ENCODE measurements around the gene HIGD2A.

Gene HIGD2A

DNA sequence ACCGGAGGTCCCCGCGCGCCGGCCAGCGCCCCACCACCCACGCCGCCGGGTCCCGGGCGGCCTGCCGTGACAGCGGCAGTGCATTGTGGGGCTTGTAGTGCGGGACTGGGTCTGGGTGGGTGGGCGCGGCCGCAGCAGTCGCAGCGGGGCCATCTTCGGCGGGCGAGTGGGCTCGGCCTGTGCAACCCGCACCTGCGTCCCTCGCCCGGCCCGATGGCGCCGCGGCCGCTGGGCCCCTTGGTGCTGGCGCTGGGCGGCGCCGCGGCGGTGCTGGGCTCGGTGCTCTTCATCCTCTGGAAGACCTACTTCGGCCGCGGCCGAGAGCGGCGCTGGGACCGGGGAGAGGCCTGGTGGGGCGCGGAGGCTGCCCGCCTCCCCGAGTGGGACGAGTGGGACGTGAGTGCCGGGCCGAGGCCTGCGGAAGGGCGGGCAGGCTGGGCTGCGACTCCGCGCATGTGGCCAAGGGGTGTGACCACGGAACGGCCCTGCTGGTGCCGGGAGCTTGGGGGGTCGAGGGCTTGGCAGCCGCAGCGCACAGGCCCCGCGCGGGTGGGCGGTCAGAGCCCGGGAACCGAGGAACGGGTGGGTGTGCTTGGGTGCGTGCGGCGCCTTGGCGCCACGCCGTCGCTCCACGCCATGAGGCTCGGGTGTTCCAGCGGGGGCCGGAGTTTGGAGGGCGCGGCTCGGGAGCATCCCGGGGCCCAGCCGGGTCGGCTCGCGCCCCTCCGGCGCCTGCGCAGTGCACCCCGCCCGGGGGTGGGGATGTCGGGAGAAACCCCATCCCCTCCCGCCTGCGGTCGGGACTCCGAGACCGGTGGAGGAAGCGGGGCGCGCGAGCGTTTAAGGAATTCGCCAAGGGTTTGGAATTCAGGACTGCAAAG is 23.0 kb upstream of the HIGD2A start, which contains the start of gene ARL10:
TSS of gene ARL10 (plus strand) at position 137 of the 881 bp plus-strand sequence. CDS start at position 214, 77 bp downstream.
- H3K9me3 ChIP-seq (ENCODE audit: low read depth, low read length) = no peaks in the 10 kb centered on the region
- no peak within 1 kb of the TSS for H3K27ac ChIP-seq
- TF ChIP-seq FOXP2 (optimal IDR thresholded peaks at IDR 0.05; ENCODE audit: control extremely low read depth, extremely low read length, insufficient read depth) = no peak
- TF ChIP-seq EZH2 (IDR thresholded peaks at IDR 0.05) = no peak
- TF ChIP-seq POLR2AphosphoS5 (IDR thresholded peaks at IDR 0.05; ENCODE audit: borderline replicate concordance, low read depth, low read length) = no peak; the same call in 1 of the 2 replicates
- peak within 1 kb of the TSS; percentile 90 for H3K4me3 ChIP-seq
- no peak for DNase-seq (ENCODE audit: low read depth, low spot score)
- peak within 1 kb of the TSS; percentile 78 for H3K9ac ChIP-seq (ENCODE audit: insufficient read length)
- H3K36me3 ChIP-seq (ENCODE audit: insufficient read depth, low read length) = peaks cover 4% of the 10 kb centered on the region; the same call in 1 of the 2 replicates

GRCh38 chr5:176366232-176366894 is 22.2 kb upstream of the HIGD2A start:
- Histone ChIP-seq H3K36me3 (ENCODE audit: insufficient read depth, low read length) (peaks cover 4% of the 10 kb centered on the region; the same call in 1 of the 2 replicates), H3K27ac (no peak overlapping the region), H3K9me3 (ENCODE audit: low read depth, low read length) (no peaks in the 10 kb centered on the region), H3K9ac (ENCODE audit: insufficient read length) (peak overlapping the region; percentile 78), H3K4me3 (peak overlapping the region; percentile 90)
- TF ChIP-seq FOXP2 (optimal IDR thresholded peaks at IDR 0.05; ENCODE audit: control extremely low read depth, extremely low read length, insufficient read depth) = no peak
- TF ChIP-seq EZH2 (IDR thresholded peaks at IDR 0.05) = no peak
- no peak for TF ChIP-seq POLR2AphosphoS5 (IDR thresholded peaks at IDR 0.05; ENCODE audit: borderline replicate concordance, low read depth, low read length)
- no peak for DNase-seq (ENCODE audit: low read depth, low spot score)

DNA sequence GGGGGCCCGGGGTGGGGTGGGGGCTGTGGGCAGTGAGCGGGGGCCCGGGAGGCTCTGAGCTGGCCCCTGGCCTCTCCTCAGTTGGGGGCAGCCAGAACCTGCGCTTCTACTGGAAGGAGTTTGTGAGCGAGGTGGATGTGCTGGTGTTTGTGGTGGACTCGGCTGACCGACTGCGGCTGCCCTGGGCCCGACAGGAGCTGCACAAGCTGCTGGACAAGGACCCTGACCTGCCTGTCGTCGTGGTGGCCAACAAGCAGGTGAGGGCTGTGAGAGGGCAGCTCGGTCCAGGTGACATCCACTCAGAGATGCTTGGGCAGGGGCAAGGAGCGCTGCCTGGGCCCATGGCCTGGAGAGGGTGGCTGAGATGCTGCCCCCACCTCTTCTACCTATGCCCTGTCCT is 19.8 kb upstream of the HIGD2A start:
- Histone ChIP-seq H3K27ac (no peak overlapping the region), H3K9me3 (ENCODE audit: low read depth, low read length) (no peaks in the 10 kb centered on the region), H3K36me3 (ENCODE audit: insufficient read depth, low read length) (peaks cover 4% of the 10 kb centered on the region; the same call in 1 of the 2 replicates), H3K9ac (ENCODE audit: insufficient read length) (no peak overlapping the region), H3K4me3 (no peak overlapping the region)
- no peak for TF ChIP-seq POLR2AphosphoS5 (IDR thresholded peaks at IDR 0.05; ENCODE audit: borderline replicate concordance, low read depth, low read length)
- no peak for TF ChIP-seq FOXP2 (optimal IDR thresholded peaks at IDR 0.05; ENCODE audit: control extremely low read depth, extremely low read length, insufficient read depth)
- TF ChIP-seq EZH2 (IDR thresholded peaks at IDR 0.05) = no peak
- no peak for DNase-seq (ENCODE audit: low read depth, low spot score)

GRCh38 chr5:176369934-176370711 is 18.4 kb upstream of the HIGD2A start:
- Histone ChIP-seq H3K27ac (no peak overlapping the region), H3K36me3 (ENCODE audit: insufficient read depth, low read length) (peaks cover 4% of the 10 kb centered on the region; the same call in 1 of the 2 replicates), H3K9ac (ENCODE audit: insufficient read length) (no peak overlapping the region), H3K4me3 (no peak overlapping the region), H3K9me3 (ENCODE audit: low read depth, low read length) (no peaks in the 10 kb centered on the region)
- no peak for DNase-seq (ENCODE audit: low read depth, low spot score)
- TF ChIP-seq EZH2 (IDR thresholded peaks at IDR 0.05) = no peak
- TF ChIP-seq FOXP2 (optimal IDR thresholded peaks at IDR 0.05; ENCODE audit: control extremely low read depth, extremely low read length, insufficient read depth) = no peak
- no peak for TF ChIP-seq POLR2AphosphoS5 (IDR thresholded peaks at IDR 0.05; ENCODE audit: borderline replicate concordance, low read depth, low read length)

DNA sequence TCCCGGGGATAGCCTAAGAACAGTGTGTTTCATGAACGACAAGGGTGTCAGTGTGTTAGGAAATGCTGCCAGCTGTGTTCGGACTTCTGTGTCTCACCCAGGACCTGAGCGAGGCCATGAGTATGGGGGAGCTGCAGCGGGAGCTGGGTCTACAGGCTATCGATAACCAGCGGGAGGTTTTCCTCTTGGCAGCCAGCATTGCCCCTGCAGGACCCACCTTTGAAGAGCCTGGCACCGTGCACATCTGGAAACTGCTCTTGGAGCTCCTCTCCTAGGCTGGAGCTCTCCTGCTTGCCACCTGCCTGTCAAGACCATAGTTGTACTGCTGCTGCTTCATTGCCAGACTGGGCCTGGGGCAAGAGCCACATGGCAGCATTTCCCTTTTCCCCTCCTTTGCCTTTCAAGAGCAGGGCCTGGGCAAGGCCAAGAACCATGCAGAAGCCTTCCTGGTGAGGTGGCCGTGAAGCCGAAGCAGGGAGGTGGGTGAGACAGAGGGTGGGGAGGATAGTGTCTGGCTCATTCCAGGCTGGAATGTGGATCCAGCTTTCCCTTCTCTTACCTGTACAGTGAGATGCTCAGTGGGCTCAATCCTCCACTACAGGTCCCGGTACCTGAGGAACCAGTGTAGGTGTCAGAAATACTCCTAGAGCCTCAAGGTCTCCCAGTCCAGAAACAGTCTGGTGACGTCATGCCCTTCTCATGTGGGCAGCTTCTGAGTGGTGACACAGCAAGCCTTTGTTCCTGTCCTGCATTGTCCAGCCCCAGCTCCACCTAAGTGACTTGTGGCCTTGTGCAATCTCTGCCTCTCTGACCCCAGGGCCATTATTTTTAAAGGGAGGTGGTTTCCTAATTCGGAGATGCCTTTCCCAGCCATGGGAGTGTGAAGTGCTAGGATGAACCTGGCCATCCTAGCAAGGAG is 16.7 kb upstream of the HIGD2A start:
- Histone ChIP-seq H3K9ac (ENCODE audit: insufficient read length) (no peak overlapping the region), H3K9me3 (ENCODE audit: low read depth, low read length) (no peaks in the 10 kb centered on the region), H3K4me3 (no peak overlapping the region), H3K27ac (no peak overlapping the region), H3K36me3 (ENCODE audit: insufficient read depth, low read length) (peaks cover 4% of the 10 kb centered on the region; the same call in 1 of the 2 replicates)
- TF ChIP-seq EZH2 (IDR thresholded peaks at IDR 0.05) = no peak
- no peak for TF ChIP-seq FOXP2 (optimal IDR thresholded peaks at IDR 0.05; ENCODE audit: control extremely low read depth, extremely low read length, insufficient read depth)
- no peak for TF ChIP-seq POLR2AphosphoS5 (IDR thresholded peaks at IDR 0.05; ENCODE audit: borderline replicate concordance, low read depth, low read length)
- DNase-seq (ENCODE audit: low read depth, low spot score) = no peak

DNA sequence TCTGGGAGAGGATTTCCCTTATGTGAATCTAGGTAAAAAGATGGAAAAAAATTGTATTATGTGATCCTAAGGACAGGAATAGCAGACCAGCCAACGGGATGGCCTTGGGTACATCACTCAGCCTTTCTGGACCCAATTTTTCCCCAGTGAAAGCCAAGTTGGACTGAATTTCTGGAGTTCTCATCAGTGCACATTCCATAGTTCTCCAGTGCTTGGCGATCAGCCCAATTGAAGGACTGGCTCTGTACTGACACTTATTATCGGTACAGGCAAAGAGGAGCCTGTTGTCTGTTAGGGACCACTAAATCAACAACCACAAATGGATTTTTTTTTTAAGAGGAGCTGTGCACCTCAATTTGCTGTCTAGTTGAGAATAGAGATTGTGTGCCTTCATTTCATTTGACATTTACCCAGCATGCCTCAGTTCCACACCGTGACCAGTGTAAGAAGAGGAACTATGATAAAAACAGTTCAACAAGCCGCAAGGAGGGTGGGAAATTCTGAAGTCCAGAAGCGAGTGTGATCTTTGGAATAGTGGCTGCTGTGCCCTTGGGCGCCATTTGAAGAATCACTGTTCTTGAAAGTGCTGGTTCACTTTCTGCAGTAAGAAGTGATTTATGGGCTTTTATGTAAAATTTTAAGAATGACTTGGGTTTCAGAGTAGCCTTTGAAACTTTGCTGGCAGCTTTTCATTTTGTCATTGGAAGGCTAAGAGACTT is 15.3 kb upstream of the HIGD2A start:
- no peak overlapping the region for H3K4me3 ChIP-seq
- TF ChIP-seq EZH2 (IDR thresholded peaks at IDR 0.05) (no peak), POLR2AphosphoS5 (IDR thresholded peaks at IDR 0.05; ENCODE audit: borderline replicate concordance, low read depth, low read length) (no peak), FOXP2 (optimal IDR thresholded peaks at IDR 0.05; ENCODE audit: control extremely low read depth, extremely low read length, insufficient read depth) (no peak)

More for the DNA sequence above, 15.3 kb upstream of the HIGD2A start:
- DNase-seq (ENCODE audit: low read depth, low spot score) = no peak
- Histone ChIP-seq H3K27ac (no peak overlapping the region), H3K9me3 (ENCODE audit: low read depth, low read length) (no peaks in the 10 kb centered on the region), H3K9ac (ENCODE audit: insufficient read length) (no peak overlapping the region), H3K36me3 (ENCODE audit: insufficient read depth, low read length) (peaks cover 4% of the 10 kb centered on the region; the same call in 1 of the 2 replicates)
